GM21528 (cell line): ENCODE measurements around the gene SLC2A13.

Source experiments
- ATAC-seq: cut with Tn5 transposase; IDR thresholded peaks from one replicate; pipeline ENCODE4 v1.9.1; 2021; ENCODE audit warnings: mild to moderate bottlenecking, moderate library complexity; ENCODE audit not compliant: unreplicated experiment, low FRiP score

SLC2A13 gene

DNA sequence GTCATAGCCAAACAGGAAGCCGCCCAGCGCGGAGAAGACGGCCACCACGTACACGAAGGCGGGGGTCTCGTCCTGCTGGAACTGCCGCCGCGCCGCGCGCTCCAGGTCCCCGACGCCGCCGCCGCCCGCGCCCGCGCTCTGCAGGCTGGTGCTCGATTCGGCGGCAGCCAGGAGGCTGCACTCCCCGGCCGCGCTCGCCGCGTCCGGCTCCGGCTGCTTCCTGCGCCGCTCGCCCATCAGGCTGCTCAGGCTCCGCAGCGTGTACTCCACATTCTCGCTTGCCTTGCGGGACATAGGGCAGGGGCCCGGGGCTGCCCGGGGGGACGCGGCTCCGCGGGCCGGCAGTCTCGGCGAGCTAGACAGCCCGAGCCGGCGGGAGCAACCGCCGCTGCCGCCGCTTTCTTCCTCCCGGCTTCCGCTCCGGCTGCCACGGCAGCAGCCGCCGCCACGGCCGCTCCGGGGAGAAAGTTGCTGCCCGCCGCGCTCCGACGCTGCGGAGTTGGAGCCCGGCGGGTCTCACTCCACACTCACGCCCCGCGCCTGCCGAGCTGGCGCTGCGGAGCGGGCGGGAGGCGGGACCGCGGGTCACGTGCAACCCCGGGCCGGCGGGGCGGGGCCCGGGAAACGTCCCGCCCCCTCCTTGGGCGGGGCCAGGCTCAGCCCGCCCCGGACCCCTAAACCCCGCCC, at the start of gene SLC2A13:
Gene SLC2A13, minus strand, starts transcription at position 567 of the 687 bp plus-strand sequence. Its CDS starts 273 bp downstream, at position 294.
- ATAC-seq = peak; percentile 87

DNA sequence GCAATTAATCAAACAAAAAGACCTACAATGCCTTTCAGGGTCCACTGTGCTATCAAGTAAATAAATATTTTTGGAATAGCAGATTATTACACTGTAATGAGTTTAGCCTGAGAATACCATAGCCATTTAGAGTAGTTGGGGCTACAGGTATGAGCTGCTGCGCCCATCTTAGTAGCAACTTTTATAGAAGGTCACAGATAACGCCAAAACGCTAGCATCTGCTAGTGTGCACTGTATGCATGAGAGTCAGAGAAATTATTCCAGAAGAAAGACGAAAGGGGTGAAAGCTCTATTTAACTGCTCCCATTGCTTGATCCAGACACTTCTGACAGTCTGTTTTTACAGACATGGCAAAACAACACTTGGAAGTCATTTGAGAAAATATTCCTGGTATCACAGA, 48.5 kb upstream of the SLC2A13 start:
- no peak for ATAC-seq

DNA sequence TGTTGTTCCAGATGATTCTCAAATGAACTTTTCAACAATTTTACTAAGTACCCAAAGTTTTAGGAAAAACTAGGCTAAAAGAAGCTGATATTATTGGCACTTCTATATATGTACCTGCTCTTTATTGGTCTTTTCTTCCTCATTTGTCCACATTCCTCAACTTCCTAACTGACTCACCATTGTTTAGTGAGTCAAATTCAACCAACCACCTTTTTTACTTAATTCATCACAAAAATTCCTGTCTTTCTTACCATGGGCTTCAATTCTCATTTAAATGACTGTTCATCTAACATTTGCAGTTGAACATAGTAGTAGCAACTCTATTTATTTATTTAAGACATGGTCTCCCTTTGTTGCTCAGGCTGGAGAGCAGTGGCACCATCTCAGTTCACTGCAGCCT, 47.6 kb upstream of the SLC2A13 start:
- ATAC-seq = no peak

DNA sequence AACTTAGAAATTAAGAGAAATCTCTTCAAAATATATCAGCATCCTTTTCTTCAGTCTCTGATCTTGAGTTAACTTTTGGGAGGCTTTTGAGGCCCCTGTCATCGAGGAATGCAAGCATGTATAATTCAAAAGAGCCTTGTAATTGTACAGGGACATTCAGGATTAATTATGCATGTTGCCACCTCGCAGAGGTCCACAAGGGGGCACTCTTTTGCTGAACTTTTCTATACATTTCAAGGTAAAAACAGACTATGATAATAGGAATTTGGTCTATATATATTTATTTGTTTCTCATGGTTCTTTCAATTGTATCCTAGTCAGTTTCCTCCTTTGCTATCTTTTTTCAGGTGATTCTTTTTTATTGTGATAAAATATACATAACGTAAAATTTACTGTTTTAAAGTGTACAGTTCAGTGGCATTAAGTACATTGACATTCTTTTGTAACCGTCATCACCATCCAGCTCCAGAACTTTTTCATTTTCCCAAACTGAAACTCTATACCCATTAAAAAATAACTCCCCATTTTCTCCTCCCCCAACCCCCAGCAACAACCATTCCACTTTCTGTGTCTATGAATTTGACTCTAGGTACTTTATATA, 47.0 kb upstream of the SLC2A13 start:
- peak; percentile 45 for ATAC-seq

DNA sequence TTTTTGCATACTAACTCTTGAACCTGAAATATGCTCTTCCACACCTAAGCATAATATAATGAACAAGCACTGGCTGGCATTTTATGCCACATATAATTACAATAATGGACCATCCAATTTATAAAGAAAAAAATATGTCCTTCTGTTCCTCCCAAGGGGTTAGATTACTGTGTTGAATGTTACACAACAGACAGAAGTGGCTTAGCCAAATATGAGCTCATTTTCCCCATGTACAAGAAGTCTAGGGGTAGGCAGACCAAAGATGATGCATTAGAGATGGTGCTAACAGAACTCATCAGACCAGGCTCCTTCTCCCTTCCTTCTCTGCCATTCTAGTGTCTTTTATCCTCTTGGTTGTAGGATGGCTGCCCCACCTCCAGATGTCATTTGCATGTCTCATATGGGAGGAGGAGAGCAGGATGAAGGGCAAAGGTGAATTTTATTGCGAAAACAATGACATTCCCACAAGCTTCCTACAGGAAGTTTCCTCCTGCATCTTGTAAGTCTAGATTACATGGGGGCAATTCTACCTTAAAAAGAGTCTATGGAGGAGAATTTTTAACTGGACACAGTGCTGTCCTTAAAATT, 43.9 kb upstream of the SLC2A13 start:
- no peak for ATAC-seq

DNA sequence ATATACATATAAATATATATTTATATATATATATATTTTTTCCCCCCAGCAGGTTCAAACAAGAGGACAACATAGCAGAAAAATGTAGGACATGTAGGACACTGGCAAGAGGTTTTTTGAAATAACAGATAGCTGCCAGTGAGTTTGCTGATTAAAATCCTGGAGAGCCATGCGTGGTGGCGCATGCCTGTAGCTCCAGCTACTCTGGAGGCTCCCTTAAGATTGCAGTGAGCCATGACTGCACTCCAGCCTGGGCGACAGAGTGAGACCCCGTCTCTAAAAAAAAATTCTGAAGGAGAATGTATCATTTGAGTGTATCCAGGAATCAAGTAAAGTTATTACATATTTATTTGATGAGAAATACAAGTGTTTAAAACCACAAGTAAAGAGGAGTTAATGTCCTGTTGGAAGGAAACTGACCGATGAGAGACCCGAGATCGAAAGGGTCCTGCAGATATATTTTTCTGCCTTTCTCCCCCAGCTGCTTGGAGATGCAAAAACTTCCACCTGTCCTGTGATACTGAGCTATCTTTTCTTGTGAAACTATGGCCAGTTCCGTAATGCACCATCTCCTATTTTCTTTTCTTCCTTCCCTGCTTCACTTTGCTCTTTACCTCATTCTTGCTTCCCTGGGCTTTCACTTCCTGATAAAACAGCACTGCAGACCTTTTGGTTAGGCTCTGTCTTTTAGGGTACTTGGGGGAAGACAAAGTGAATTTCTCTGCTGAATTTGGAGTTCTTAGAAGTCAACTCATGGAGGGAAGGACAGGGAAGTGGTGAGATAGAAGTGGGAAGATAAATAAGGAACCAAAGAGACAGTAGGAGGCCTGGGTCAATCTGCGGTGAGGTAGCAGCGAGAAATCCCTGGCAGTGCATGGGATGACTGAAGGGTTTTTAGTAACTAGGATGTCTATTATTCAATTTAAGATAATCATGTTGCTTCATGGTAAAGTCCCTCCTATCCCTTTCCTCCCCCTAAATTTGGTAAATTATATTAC, 41.2 kb upstream of the SLC2A13 start:
- no peak for ATAC-seq

DNA sequence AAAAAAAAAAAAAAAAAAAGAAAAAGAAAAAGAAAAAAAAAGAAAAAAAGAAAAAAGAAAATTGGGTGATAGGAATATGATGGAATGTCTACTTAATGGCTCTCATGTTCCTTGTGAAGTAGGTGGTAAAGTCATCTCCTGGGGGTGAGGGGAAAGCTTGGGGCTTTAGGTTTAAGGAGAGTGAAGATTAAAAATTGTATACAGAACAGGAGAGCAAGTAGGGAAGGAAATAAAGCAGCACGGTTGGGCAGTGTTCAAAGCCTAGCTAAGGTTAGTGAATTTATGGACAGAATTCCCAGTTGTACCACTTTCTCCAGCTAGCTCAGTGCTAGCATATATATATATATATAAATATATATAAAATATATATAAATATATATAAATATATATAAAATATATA, 40.0 kb upstream of the SLC2A13 start:
- ATAC-seq = no peak

DNA sequence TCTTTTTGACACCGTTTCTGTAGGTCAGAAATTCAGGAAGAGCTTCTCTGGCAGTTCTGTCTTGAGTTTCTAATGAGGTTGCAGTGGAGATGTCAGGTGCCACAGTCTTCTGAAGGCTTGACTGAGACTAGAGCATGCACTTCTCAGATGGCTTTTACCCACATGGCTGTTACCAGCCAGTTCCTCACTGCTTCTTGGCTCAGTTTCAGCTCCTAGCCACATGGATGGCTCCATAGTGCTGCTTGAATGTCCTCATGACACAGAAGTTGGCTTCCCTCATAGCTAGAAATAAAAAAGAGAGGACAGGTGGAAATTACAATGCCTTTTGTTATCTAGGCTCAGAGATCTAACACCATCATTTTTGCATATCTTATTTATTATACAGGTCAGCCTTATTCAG, 38.1 kb upstream of the SLC2A13 start:
- ATAC-seq = no peak

DNA sequence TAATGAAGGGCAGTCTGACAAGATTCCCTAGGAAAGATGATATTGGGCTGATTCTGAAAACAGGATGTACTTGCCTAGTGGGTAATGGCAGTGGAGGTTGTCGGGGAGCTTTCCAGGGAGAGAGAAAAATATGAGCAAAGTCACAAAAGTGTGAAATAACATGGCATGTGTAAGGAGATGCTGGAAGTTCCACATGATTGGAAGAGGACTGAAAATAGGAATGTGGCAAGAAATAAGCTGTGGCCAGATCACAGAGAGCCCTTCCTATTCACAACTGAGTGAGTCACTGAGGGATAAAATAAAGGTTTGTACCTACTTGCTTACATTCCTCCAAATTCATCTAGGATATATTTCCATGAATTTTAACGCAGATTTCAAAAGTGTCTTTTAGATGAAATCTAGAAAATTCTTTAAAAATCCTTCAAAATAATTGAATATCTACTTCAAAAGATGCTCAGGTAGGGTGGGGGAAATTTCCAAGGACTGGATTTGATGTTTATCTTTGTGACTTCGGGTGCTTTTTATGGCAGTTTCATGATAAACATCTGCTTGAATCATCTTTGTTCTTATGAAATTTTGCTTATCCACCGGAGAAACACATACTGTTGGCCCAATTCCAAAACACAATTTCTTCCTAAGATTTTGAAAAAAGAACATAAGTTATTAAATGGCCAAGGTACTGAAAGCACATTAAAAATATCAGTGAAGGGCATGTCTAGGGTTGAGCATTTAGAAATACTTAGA, 36.3 kb upstream of the SLC2A13 start:
- no peak for ATAC-seq

DNA sequence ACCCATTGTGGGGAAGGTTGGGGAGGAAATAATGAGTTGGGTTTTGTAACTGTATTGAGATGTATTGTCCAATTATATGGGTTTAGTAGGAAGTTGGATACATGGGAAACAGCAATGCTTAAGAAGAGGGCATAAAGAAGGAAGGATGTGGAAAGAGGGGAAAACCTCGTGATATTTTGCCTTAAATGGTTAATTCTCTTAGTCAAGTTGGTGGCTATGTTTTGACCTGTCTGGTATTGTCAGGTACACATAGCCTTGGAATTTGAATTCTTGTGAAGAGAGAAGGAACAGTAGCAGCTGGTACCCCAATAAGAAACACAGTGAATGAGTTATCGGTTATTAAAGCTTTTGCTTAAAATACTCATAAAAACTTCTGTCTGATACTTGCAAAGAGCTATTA, 32.6 kb upstream of the SLC2A13 start:
- no peak for ATAC-seq

DNA sequence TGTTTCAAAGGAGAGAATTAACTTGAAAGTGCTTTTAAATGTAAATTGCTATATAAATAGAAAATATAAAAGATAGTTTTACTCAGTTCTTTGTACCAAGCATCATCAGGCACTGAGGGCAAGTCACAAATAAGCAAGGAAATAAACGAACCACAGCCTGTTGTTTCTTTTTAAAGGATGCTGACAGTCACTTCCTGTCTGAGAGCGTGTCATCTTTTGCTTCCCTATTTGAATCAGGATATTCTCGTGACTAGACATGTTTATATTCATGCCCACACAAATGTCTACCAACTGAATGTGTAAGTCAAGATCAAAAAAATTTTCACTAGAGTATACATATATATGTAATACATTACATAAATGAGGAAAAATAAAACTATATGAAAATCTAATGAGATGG, 31.4 kb upstream of the SLC2A13 start:
- peak; percentile 94 for ATAC-seq

DNA sequence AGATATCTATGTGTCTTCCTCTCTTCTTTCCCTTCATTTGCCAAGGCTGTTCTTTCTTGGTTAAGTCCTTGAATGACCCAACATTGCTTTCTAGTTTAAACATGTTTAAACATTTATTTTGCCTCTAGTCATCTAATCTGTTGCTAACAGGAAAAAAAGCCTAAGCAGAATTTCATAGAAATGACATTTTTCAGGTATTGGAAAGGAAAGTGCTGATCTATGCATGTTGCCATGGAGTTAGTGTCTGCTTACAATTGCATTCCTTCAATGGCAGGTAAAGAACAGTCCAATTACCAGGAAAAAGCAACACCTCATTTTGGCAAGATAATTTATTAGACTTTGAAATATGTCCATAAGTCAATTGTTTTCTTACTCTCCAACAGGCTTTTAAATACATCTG, 21.5 kb upstream of the SLC2A13 start:
- no peak for ATAC-seq

DNA sequence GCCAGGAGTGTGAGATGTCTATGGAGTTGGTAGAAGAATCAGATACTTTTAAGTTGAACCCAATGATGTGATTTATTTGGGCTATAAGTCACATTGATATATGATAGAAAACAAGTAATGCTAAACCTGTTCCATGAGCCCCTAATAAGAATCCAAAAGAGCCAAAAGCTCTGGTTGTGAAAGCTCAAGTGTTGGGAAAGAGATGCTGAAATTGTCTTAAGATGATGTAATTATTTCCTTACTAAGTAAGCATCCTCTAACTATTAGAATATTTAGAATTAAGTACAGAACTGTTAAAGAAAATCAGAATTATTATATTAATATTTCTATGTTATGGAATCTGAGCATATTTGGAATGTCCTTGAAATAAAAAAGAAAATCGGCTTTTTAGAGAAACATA, 17.6 kb upstream of the SLC2A13 start:
- ATAC-seq = no peak

DNA sequence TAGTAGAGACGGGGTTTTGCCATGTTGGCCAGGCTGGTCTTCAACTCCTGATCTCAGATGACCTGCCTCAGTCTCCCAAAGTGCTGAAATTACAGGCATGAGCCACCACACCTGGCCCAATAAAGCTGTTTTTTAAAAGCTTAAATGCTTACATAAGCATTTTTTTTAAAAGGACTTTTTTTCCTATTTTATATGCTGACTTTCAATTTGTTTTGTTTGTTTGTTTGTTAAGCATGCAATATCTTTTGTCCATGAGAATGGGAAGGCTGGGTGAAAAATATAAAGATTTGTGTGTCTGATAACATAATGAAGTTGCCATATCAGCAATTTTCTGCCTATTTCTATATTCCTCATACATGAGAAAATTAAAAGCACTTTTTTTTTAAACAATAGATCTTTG, 17.0 kb upstream of the SLC2A13 start:
- no peak for ATAC-seq

DNA sequence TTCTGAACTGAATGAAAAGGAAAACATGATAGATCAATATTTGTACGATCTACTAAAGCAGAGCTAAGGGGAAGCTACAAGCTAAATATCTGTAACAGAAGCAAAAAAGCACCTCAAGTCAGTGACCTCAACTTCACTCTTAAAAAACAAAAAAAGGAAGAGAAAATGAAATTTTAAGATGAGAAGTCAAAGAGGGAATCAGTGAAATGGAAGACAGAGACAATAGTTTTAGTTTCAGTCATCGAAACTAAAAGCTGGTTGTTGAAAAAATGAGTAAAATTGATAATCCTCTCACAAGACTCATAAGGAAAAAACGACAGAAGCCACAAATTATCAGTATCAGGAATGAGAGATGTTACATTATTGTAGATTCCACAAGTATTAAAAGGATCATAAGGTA, 11.9 kb upstream of the SLC2A13 start:
- ATAC-seq = peak; percentile 96

DNA sequence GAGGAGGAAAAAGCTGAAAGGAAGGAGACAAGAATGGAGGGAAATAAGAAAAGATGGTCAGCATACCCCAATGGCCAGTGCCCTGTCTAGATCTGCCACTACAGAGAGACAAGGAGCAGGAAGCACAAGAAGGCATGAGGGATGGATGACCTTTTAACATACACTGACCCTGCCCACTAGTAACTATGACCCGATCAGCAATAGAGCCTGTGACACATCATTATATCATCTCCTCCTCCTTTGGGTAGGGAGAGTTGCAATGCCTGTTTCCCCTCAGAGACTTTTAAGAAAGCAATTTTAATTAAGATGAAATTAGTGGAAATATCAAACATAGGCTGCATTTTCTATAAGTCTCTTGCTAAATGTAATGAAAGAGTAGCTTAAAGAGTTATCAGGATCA, 4.7 kb upstream of the SLC2A13 start:
- no peak for ATAC-seq

DNA sequence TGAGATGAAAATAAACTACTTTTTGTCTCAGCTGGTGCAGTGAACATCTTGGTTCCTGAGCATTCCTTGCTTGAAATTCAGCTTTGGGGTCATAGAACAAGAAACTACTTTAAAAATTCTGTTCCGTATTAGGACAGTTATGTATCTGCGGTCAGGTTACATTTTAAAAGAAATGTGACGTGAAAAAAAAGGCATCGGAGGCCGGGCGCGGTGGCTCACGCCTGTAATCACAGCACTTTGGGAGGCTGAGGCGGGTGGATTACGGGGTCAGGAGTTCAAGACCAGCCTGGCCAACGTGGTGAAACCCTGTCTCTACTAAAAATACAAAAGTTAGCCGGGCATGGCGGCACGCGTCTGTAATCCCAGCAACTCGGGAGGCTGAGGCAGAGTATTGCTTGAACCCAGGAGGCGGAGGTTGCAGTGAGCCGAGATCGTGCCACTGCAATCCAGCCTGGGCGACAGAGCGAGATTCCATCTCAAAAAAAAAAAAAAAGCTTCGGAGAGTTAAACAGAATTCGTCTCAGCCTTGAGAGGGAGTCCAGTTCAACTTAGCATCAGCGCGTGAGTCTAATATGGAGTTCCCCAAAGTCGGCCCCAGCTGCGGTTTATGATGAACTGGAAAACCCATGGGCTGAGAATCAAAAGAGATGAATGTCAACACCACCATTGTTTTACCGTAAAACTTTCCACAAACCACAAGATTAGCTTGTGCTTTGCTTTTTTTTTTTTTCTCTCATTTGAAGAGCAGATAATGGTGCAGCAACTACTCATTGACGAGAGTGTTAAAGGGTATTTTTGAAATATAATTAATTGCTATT, 2.1 kb upstream of the SLC2A13 start:
- no peak for ATAC-seq

DNA sequence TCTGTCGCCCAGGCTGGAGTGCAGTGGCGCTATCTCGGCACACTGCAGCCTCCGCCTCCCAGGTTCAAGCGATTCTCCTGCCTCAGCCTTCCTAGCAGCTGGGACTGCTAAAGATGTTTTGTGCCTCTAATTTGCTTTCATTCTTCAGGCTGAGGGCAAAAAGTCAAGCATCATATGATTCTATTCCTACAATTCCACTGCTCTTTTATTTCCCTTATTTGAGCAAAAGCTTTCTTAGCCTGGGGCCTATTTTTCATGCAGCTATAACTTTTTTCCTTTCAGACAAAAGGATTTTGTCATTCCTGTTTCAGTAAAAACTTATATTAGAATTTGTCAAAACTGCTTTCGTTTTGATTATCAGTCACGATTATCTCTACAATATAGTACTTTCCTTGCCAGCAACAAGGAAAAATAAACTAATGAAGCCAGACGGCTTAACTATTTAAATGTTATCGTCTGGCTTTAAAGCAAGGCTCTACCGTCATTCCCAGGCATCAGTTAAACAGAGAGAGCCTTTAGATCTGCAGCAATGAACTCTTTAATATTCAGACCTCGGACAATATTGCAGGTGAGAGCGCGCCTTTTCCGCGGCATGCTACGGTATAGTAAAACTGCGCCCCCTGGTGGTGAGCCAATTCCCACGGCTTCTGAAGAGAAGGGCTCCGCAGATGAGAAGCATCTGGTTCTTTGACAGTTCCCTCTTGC, 1.4 kb upstream of the SLC2A13 start:
- ATAC-seq = peak; percentile 40

DNA sequence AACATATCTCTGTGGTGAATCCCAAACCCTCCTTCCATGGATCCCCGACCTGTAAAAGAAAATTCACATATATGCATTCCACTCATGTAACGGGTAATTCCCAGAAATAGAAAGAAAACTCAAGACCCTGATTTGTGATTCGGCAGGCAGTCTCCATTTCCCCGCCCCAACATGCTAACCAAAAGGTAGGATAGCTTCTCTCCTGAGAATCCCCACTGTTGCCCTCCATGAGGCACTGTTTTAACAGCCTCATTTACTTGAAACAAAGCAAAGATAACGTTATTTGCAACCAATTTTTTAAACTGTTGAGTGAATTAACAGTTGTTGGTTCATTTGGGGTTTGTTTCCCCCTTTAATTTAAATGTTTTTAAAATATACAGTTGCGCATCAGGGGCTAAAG, 774 bp upstream of the SLC2A13 start:
- ATAC-seq = no peak
